Stomach smooth muscle (tissue), 2 donors: Measurements from ENCODE around the gene TMEM218.
"Not testable (repeated sequence)": the region's sequence is repeated elsewhere in the genome, so short reads cannot be mapped to it uniquely, and the experiment has no call there.

ENCODE experiments used
- H3K27ac ChIP-seq: one replicate; pipeline ENCODE4 v1.7.0; 2013; ENCODE audit warnings: mild to moderate bottlenecking, low read length, inconsistent platforms
- H3K27me3 ChIP-seq, 2 donors: one replicate each; pipeline ENCODE4 v1.7.0; 2013; ENCODE audit warnings: low read length in 2 of 2; ENCODE audit not compliant: insufficient read depth in 2 of 2, control insufficient read depth in 1 of 2
- H3K36me3 ChIP-seq, 2 donors: one replicate each; pipeline ENCODE4 v1.7.0; 2013; ENCODE audit warnings: low read length in 2 of 2; ENCODE audit not compliant: control insufficient read depth in 2 of 2, insufficient read depth in 2 of 2
- H3K4me1 ChIP-seq: one replicate; pipeline ENCODE4 v1.7.0; 2013; ENCODE audit warnings: low read length; ENCODE audit not compliant: control insufficient read depth, insufficient read depth
- H3K4me3 ChIP-seq, 2 donors: one replicate each; pipeline ENCODE4 v1.7.0; 2013; ENCODE audit warnings: low read length in 2 of 2
- H3K9ac ChIP-seq, 2 donors: one replicate each; pipeline ENCODE4 v1.7.0; 2013; ENCODE audit warnings: low read length in 2 of 2, mild to moderate bottlenecking in 1 of 2
- H3K9me3 ChIP-seq, 2 donors: one replicate each; pipeline ENCODE4 v1.7.0; 2013; ENCODE audit warnings: low read length in 2 of 2; ENCODE audit not compliant: control insufficient read depth in 2 of 2
- donor health status: healthy.
- donor health status: Pancreatic carcinoma.

The TMEM218 gene

DNA sequence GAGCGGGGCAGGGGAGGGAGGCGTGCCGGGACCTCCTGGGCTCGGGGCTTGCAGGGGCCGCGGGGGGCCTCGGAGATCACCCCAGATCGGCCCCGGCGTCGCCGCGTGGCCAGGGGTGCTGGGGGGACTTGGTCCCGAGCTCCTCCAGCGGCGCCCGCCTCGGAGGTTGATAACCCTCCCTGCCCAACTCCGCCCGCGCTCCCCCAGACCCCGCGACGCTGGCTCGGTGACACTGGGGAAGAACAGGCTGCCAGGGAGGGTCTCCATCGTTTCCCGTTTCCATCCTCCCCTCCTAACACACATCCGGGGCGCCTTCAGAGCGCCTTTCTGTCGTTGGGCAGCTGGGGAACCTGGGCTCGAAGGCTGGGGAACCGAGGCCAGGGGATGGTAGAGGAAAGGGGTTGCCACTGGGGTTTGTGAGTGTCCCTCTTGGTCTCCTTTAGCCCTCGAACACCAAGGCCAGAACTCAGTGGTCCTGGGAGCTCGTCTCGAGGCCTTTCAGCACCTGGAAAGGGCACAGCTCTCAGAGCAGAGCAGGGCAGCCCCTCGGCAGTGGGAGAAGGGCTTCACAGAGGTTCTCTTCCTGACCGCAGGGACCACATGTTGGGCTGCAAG, 47.9 kb downstream of the TMEM218 start:
- Histone ChIP-seq H3K27me3 (no peaks in the 10 kb centered on the region), H3K4me3 (peak overlapping the region; percentile 81 to 83), H3K4me1 (peaks cover 7% of the 10 kb centered on the region), H3K9ac (peak overlapping the region; percentile 53 to 65), H3K9me3 (no peaks in the 10 kb centered on the region), H3K36me3 (no peaks in the 10 kb centered on the region), H3K27ac (no peak overlapping the region)

DNA sequence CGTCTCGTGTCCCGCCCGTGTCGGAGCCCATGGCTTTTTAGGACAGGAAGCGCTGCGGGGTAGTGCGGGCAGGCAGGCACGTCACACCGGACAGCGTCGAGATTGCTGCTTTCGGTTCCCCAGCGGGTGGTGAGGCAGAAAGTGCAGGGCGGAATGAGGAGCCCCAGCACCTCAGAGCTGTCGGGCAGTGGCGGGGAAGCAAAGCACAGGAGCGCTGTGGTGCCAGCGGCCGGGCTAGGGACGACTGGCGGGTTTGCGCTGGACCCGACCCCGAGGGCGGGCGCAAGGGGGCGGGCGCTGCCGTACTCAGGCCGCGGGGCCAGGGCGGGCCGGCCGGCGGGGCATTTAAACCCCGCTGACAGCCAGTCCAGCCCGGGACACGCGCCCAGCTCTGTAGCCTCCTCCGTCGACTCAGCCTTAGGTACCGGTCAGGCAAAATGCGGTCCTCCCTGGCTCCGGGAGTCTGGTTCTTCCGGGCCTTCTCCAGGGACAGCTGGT, 48.4 kb downstream of the TMEM218 start, which contains the start of gene SLC37A2:
Gene SLC37A2, plus strand, starts transcription at position 375 of the 498 bp plus-strand sequence. Its CDS starts 63 bp downstream, at position 438.
- Histone ChIP-seq H3K27me3 (no peaks in the 10 kb centered on the region), H3K9ac (peak within 1 kb of the TSS; percentile 53 to 65), H3K36me3 (no peaks in the 10 kb centered on the region), H3K4me3 (peak within 1 kb of the TSS; percentile 81 to 83), H3K4me1 (peaks cover 7% of the 10 kb centered on the region), H3K27ac (no peak within 1 kb of the TSS), H3K9me3 (no peaks in the 10 kb centered on the region)

DNA sequence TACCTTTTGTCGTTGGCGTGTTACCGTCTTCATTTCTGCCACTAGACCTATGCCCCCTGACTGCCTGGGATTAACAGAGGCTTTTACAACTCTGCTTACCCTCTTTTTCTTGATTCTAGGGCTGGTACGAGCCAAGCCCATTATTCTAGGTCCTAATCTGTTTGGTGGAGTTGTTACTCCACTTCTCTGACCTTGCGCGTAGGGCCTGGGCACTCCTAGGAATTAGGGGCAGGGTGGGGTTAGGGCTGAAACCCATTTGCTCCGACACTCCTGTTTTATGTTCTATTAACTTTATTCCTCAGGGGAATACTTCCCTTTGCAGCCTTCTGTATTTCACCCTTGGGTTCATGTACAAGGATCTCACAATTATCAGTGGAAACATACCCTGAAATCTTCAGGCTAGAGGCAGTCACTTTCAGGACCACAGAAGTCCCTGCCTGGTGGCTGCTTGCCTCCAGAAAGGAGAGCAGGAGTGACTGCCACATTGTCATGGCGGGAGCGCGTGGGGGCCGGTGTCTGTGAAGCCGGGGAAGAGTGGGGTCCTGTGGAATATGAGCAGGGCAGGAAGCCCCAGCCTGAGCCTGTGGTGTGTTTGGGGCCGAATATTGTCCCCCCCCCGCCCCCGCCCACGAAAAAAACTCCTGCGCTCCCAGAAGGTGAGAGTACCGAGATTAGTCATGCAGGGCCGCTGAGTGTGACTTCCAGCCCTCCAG, 49.1 kb downstream of the TMEM218 start:
- no peaks in the 10 kb centered on the region for H3K9me3 ChIP-seq
- H3K9ac ChIP-seq: peak overlapping the region; percentile 53 to 65
- H3K27me3 ChIP-seq: no peaks in the 10 kb centered on the region
- peaks cover 7% of the 10 kb centered on the region for H3K4me1 ChIP-seq
- H3K4me3 ChIP-seq: peak overlapping the region; percentile 81 to 83
- H3K36me3 ChIP-seq: no peaks in the 10 kb centered on the region
- no peak overlapping the region for H3K27ac ChIP-seq

DNA sequence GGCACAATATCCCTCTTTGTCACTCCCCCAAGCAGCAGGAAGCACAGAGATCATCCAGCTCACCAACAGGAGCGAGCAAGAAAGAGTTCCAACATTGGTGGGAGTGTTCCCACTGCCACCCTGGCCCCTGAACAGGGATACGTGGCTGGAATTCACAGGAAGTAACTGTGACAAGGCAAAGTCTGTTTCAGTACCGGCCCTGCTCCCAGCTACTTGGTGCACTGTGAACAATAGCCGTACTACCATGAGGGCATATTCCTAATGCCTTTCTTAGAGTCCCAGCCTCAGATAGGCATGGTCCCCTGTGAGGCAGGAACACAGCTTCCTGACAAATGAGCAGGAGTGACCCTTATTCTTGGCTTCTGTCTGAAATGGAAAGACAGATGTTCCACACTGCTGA, 50.1 kb downstream of the TMEM218 start:
- Histone ChIP-seq H3K27ac (no peak overlapping the region), H3K4me3 (no peak overlapping the region), H3K9me3 (no peaks in the 10 kb centered on the region), H3K4me1 (peaks cover 7% of the 10 kb centered on the region), H3K36me3 (no peaks in the 10 kb centered on the region), H3K9ac (no peak overlapping the region), H3K27me3 (no peaks in the 10 kb centered on the region)

DNA sequence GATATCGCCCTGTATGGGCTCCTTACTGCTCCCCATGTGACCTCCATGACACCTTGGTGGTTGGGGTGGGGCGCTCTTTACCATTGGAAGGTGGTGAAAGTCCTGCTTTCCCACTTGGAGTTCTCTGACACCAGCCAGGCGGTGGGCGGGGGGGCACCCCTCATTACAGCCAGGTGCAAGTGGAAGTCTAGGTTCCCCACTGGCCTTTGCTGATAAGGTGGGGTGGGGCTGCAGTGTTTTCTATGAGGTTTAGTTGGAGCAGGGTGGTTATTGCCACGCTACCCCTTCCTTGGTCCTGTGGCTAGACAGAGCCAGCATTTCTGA, 53.8 kb downstream of the TMEM218 start:
- no peaks in the 10 kb centered on the region for H3K9me3 ChIP-seq
- H3K36me3 ChIP-seq: no peaks in the 10 kb centered on the region
- H3K27ac ChIP-seq: no peak overlapping the region
- no peak overlapping the region for H3K4me3 ChIP-seq
- no peaks in the 10 kb centered on the region for H3K4me1 ChIP-seq
- H3K27me3 ChIP-seq: no peaks in the 10 kb centered on the region
- no peak overlapping the region for H3K9ac ChIP-seq

DNA sequence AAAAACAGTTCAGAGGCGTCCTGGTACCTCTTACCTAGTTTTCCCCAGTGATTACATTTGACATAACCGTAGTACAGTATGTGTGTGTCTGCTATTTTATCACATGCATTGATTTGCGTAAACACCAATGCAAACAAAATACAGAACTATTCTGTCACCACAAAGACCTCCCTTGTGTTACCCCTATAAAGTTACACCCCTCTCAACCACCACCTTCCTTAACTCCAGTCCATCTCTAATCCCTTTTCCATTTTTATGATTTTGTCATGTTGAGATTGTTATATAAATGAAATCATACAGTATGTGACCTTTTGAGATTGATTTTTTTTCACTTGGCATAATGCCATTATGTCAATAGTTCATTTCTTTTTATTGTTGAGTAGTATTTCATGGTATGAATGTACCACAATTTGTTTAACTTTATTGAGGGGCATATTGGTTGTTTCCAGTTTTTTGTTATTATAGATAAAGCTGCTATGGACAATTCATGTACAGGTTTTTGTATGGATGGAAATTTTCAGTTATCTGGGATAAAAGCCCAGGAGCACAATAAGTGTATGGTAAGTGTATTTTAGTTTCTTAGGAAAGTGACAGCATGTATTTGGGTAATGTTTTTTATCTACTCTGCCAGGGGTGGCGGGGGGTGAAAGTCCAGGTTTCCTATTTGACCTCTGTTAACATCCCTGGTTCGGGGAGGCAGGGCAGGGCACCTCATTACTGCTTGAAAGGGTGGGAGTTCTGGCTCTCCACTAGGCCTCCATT, 54.3 kb downstream of the TMEM218 start:
- Histone ChIP-seq H3K4me3 (no peak overlapping the region), H3K4me1 (no peaks in the 10 kb centered on the region), H3K27me3 (no peaks in the 10 kb centered on the region), H3K36me3 (no peaks in the 10 kb centered on the region), H3K27ac (no peak overlapping the region), H3K9ac (no peak overlapping the region), H3K9me3 (no peaks in the 10 kb centered on the region)

DNA sequence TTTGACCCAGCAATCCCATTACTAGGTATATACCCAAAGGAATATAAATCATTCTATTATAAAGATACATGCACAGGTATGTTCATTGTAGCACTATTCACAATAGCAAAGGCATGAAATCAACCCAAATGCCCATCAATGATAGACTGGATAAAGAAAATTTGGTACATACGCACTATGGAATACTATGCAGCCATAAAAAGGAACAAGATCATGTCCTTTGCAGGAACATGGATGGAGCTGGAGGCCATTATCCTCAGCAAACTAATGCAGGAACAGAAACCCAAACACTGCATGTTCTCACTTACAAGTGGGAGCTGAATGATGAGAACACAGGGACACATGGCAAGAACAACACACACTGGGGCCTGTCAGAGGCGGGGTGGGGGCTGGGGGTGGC, 55.3 kb downstream of the TMEM218 start:
- not testable (repeated sequence) for H3K4me1 ChIP-seq, H3K9ac ChIP-seq, H3K36me3 ChIP-seq, H3K27me3 ChIP-seq, H3K4me3 ChIP-seq, H3K9me3 ChIP-seq, H3K27ac ChIP-seq

DNA sequence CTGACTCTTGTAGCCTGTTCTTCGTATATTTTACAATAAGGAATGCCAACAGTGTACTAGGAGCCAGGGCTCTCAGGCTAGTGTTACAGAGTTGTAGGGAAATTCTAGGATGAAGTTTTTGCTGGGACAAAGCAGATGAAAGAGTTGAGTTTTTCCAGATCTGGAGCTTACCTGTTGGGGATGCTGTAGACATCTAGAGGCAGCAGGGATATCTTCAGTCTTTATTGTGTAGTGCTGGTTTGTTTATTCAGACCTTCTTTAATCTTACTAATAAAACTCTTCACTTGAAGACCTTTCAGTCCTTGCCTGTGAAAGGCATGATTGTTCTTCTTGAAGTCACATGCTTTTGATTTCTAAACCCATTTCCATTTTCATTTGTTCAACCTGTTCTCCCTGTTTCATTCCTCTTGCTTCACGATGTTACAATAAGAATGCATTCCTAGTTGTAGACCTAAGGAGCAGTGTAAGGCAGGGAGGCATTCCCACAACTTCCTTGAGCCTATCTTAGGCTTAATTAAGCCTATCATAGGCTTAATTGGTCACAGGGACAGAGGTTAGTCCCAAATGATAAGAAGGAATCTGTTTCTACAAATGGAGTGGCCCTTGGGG, 56.2 kb downstream of the TMEM218 start:
- Histone ChIP-seq H3K9ac (no peak overlapping the region), H3K4me1 (no peaks in the 10 kb centered on the region), H3K27ac (no peak overlapping the region), H3K4me3 (no peak overlapping the region), H3K36me3 (no peaks in the 10 kb centered on the region), H3K9me3 (no peaks in the 10 kb centered on the region), H3K27me3 (no peaks in the 10 kb centered on the region)

DNA sequence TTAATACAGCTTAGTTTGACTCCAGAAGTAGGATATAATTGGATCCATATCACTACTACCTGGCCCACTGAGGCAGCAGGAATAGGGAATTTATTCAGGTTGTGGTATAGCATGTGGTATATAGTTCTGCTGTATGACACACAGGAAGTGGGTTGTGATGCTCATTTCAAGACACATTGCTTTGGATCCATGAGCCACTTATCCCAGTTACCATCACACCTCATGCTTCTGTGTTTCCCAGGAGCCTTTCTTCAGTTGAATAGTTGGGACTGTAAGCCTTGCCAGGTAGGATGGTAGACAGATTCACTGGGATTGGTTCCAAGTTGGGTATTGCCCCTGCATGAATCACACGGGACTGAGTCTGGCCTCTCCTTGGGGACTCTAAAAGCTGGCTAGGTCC, 58.3 kb downstream of the TMEM218 start:
- Histone ChIP-seq H3K4me1 (no peaks in the 10 kb centered on the region), H3K4me3 (no peak overlapping the region), H3K9me3 (no peaks in the 10 kb centered on the region), H3K9ac (no peak overlapping the region), H3K27me3 (no peaks in the 10 kb centered on the region), H3K36me3 (no peaks in the 10 kb centered on the region), H3K27ac (no peak overlapping the region)

DNA sequence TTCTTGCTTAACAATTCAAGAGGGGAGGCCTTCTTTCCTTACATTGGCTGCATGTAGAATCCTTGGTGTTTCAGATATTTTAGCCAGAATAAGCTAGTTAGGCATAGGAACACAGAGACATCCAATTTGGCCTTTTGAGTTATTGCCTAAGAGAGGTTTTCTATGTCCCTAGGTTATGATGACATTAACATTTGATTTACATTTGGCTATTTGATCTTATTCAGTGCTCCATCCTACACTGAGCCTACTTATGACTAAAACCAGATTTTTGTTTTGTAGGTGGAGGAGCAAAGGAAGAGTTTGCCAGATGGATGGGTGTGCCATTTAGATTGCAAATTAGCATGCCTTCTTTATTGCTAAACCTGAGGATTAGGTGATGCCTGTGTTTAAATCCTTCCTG, 59.4 kb downstream of the TMEM218 start:
- Histone ChIP-seq H3K9me3 (no peaks in the 10 kb centered on the region), H3K4me3 (no peak overlapping the region), H3K36me3 (no peaks in the 10 kb centered on the region), H3K9ac (no peak overlapping the region), H3K4me1 (no peaks in the 10 kb centered on the region), H3K27me3 (no peaks in the 10 kb centered on the region), H3K27ac (no peak overlapping the region)
